Uterus (tissue), 2 donors: ENCODE data around the gene STUB1.

Experiments
- POLR2A ChIP-seq, 2 donors: fragments of 450-650 bp; IDR thresholded peaks; one replicate each; pipeline ENCODE4 v1.6.1; 2016; ENCODE audit warnings: antibody characterized with exemption in 2 of 2, mild to moderate bottlenecking in 1 of 2, moderate library complexity in 1 of 2
- TF ChIP-seq, protein P1 (sequence below), 4 experiments: fragments of 200-600 bp in 2 of 4; fragments of 450-650 bp in 2 of 4; sonication (generic) in 2 of 4; IDR thresholded peaks; one replicate each; pipeline ENCODE4 v1.5.1; 2016 to 2019; ENCODE audit warnings: antibody characterized with exemption in 4 of 4, mild to moderate bottlenecking in 2 of 4, moderate library complexity in 1 of 4

- TF ChIP-seq, protein P1, sequence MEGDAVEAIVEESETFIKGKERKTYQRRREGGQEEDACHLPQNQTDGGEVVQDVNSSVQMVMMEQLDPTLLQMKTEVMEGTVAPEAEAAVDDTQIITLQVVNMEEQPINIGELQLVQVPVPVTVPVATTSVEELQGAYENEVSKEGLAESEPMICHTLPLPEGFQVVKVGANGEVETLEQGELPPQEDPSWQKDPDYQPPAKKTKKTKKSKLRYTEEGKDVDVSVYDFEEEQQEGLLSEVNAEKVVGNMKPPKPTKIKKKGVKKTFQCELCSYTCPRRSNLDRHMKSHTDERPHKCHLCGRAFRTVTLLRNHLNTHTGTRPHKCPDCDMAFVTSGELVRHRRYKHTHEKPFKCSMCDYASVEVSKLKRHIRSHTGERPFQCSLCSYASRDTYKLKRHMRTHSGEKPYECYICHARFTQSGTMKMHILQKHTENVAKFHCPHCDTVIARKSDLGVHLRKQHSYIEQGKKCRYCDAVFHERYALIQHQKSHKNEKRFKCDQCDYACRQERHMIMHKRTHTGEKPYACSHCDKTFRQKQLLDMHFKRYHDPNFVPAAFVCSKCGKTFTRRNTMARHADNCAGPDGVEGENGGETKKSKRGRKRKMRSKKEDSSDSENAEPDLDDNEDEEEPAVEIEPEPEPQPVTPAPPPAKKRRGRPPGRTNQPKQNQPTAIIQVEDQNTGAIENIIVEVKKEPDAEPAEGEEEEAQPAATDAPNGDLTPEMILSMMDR (IDR thresholded peaks at IDR 0.05) = no peak
- TF ChIP-seq POLR2A (IDR thresholded peaks at IDR 0.05) = no peak
Observed at GRCh38 chr16:719815-720446, 39.7 kb downstream of the STUB1 start.
